DOHH2 (cell line): ENCODE data around the gene ATP12A.

Source experiments
- H3F3A ChIP-seq: fragments of 200-600 bp; sonication (generic), shearing (Covaris generic); 2 replicates; pipeline ENCODE4 v1.6.0; 2016; ENCODE audit warnings: antibody characterized with exemption, mild to moderate bottlenecking; ENCODE audit not compliant: control insufficient read depth, insufficient read depth
- H3K27ac ChIP-seq: fragments of 200-600 bp; sonication (generic); 2 replicates; pipeline ENCODE4 v1.5.1; 2014; ENCODE audit warnings: low read depth, mild to moderate bottlenecking, low read length, moderate library complexity
- H3K27me3 ChIP-seq: fragments of 200-600 bp; sonication (generic); 2 replicates; pipeline ENCODE4 v1.6.1; 2014; ENCODE audit warnings: mild to moderate bottlenecking, low read length, mixed read lengths; ENCODE audit not compliant: control insufficient read depth
- H3K36me3 ChIP-seq: fragments of 200-600 bp; sonication (generic); 2 replicates; pipeline ENCODE4 v1.6.1; 2014; ENCODE audit warnings: mild to moderate bottlenecking, low read length, moderate library complexity, mixed read lengths; ENCODE audit not compliant: control insufficient read depth
- H3K4me1 ChIP-seq: fragments of 200-600 bp; sonication (generic); 2 replicates; pipeline ENCODE4 v1.6.1; 2014; ENCODE audit warnings: mild to moderate bottlenecking, low read length, mixed read lengths; ENCODE audit not compliant: control insufficient read depth
- H3K4me2 ChIP-seq: fragments of 200-600 bp; sonication (generic); 2 replicates; pipeline ENCODE4 v1.6.0; 2014; ENCODE audit warnings: mild to moderate bottlenecking, low read length, moderate library complexity
- H3K4me3 ChIP-seq: fragments of 200-600 bp; sonication (generic); 2 replicates; pipeline ENCODE4 v1.5.1; 2014; ENCODE audit warnings: mild to moderate bottlenecking, low read length, mixed read lengths
- H3K79me2 ChIP-seq: fragments of 200-600 bp; sonication (generic); 2 replicates; pipeline ENCODE4 v1.6.1; 2014; ENCODE audit warnings: mild to moderate bottlenecking, low read length, mixed read lengths; ENCODE audit not compliant: control insufficient read depth
- H3K9me2 ChIP-seq: fragments of 200-600 bp; sonication (generic); replicated peaks from 2 replicates; pipeline ENCODE4 v1.6.1; 2014; ENCODE audit warnings: mild to moderate bottlenecking, low read length, mixed read lengths; ENCODE audit not compliant: control insufficient read depth
- H3K9me3 ChIP-seq: fragments of 200-600 bp; sonication (generic); 2 replicates; pipeline ENCODE4 v1.6.1; 2014; ENCODE audit warnings: antibody characterized with exemption, low read length, mixed read lengths; ENCODE audit not compliant: control insufficient read depth, insufficient read depth
- H4K20me1 ChIP-seq: fragments of 200-600 bp; sonication (generic); 2 replicates; pipeline ENCODE4 v1.6.0; 2014; ENCODE audit warnings: low read depth, mild to moderate bottlenecking, antibody characterized with exemption, low read length, moderate library complexity; ENCODE audit not compliant: control insufficient read depth, insufficient read depth
- CTCF ChIP-seq: fragments of 200-600 bp; sonication (generic); IDR thresholded peaks from one replicate; pipeline ENCODE4 v1.5.1; 2014; ENCODE audit warnings: antibody characterized with exemption, mild to moderate bottlenecking, low read depth, low read length; ENCODE audit not compliant: poor library complexity, severe bottlenecking
- EZH2phosphoT487 ChIP-seq: fragments of 200-600 bp; sonication (generic); IDR thresholded peaks from 2 replicates; pipeline ENCODE4 v1.6.1; 2017; ENCODE audit warnings: borderline replicate concordance, mild to moderate bottlenecking, antibody characterized with exemption, low read length, moderate library complexity, mixed read lengths

ATP12A gene

GRCh38 chr13:24716446-24716845, 36.2 kb downstream of the ATP12A start:
- Histone ChIP-seq H3K4me2 (no peak overlapping the region), H3K79me2 (no peaks in the 10 kb centered on the region)
- TF ChIP-seq CTCF (no peak), EZH2phosphoT487 (no peak)

GRCh38 chr13:24717217-24717616, 37.0 kb downstream of the ATP12A start:
- Histone ChIP-seq H3K9me2 (no peaks in the 10 kb centered on the region), H3K36me3 (no peaks in the 10 kb centered on the region), H3K9me3 (no peaks in the 10 kb centered on the region), H3K27ac (no peak overlapping the region), H4K20me1 (no peaks in the 10 kb centered on the region), H3K4me2 (no peak overlapping the region), H3K4me1 (0 out of 2 replicates have a peak, but pooled peaks cover under 1% of the 10 kb centered on the region), H3K4me3 (no peak overlapping the region), H3K27me3 (peaks cover 3% of the 10 kb centered on the region; the same call in 1 of the 2 replicates), H3F3A (no peaks in the 10 kb centered on the region), H3K79me2 (no peaks in the 10 kb centered on the region)
- TF ChIP-seq EZH2phosphoT487 (no peak), CTCF (no peak)

More at GRCh38 chr13:24716446-24716845, 36.2 kb downstream of the ATP12A start:
- peaks cover 3% of the 10 kb centered on the region; the same call in 1 of the 2 replicates for H3K27me3 ChIP-seq
- peaks cover 3% of the 10 kb centered on the region; the same call in 1 of the 2 replicates for H3K4me1 ChIP-seq
- H3K9me2 ChIP-seq, result no peaks in the 10 kb centered on the region
- no peaks in the 10 kb centered on the region for H3K9me3 ChIP-seq
- no peaks in the 10 kb centered on the region for H3F3A ChIP-seq
- no peak overlapping the region for H3K27ac ChIP-seq
- H4K20me1 ChIP-seq, result no peaks in the 10 kb centered on the region
- no peaks in the 10 kb centered on the region for H3K36me3 ChIP-seq
- H3K4me3 ChIP-seq, result no peak overlapping the region

- H3K27me3 ChIP-seq, result peaks cover 3% of the 10 kb centered on the region; the same call in 1 of the 2 replicates
- H3K4me1 ChIP-seq, result no peaks in the 10 kb centered on the region
- H3K79me2 ChIP-seq, result no peaks in the 10 kb centered on the region
- H3K4me3 ChIP-seq, result no peak overlapping the region
- TF ChIP-seq EZH2phosphoT487 (no peak), CTCF (no peak)
- no peaks in the 10 kb centered on the region for H3F3A ChIP-seq
- no peaks in the 10 kb centered on the region for H3K36me3 ChIP-seq
- no peaks in the 10 kb centered on the region for H4K20me1 ChIP-seq
- H3K9me2 ChIP-seq, result no peaks in the 10 kb centered on the region
- H3K27ac ChIP-seq, result no peak overlapping the region
- no peaks in the 10 kb centered on the region for H3K9me3 ChIP-seq
- H3K4me2 ChIP-seq, result no peak overlapping the region
These were observed 38.2 kb downstream of the ATP12A start for GRCh38 chr13:24718192-24718965.
